Astrocyte of the hippocampus (primary cell): ENCODE data around the gene PIK3R1.

ENCODE experiments used
- DNase-seq: peaks from one replicate; pipeline ENCODE4 v3.0.0; 2011; ENCODE audit warnings: low read depth, low spot score

Gene PIK3R1

DNA sequence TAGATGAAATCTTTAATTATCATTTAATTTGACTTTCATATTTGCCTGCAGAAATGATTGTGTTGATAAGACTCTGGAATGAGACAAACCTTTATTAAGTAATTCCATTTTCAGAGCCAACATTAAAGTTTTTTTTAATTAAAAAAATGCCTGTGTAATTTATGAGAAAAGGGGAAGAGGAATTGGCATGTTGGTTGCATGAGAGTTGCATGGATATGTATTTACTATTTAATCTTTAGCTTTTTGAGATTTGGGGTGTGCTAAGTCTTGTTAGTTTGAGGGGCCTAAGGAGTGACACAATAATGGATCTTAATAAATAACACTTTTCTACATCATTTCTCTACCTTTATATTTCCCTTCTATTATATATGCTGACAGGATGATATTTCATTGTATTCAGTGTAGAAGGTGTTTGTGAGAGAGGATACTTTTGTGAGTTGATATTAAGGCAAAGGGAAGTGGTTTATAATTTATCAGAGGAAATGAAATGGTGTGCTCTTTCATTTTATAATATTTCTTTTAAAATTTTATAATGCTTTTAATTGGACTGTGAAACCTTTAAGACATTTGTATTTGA is 54.9 kb downstream of the PIK3R1 start:
- DNase-seq = no peak

- DNase-seq = no peak
These were observed 55.6 kb downstream of the PIK3R1 start for GRCh38 chr5:68271124-68271523.

- no peak for DNase-seq
These were observed 56.7 kb downstream of the PIK3R1 start for GRCh38 chr5:68272289-68272688.

GRCh38 chr5:68273717-68274409 is 58.3 kb downstream of the PIK3R1 start:
- DNase-seq = no peak

- DNase-seq = no peak
These were observed 59.5 kb downstream of the PIK3R1 start for GRCh38 chr5:68274847-68275651.

GRCh38 chr5:68276740-68277139 is 61.2 kb downstream of the PIK3R1 start:
- no peak for DNase-seq

GRCh38 chr5:68277431-68277830 is 61.9 kb downstream of the PIK3R1 start:
- peak; percentile 61 for DNase-seq

DNA sequence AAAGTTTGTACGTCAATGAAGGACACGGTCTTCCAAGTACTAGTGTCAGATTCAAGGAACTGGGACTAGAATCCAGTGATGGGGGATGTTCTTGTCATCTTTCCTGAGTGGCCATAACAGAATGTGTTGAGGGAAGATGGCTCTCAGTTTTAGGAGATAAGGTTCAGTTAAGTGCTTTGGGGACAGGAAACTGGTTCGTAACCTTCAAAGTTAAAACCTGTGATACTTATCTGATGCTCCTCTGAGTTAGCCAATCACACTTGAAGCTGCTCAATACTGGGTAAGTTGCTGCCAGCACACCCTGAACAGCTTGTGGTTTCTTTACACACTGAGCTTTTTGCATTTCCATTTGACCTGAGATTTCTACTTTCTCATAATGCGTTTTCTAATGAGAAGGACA is 64.4 kb downstream of the PIK3R1 start:
- no peak for DNase-seq

DNA sequence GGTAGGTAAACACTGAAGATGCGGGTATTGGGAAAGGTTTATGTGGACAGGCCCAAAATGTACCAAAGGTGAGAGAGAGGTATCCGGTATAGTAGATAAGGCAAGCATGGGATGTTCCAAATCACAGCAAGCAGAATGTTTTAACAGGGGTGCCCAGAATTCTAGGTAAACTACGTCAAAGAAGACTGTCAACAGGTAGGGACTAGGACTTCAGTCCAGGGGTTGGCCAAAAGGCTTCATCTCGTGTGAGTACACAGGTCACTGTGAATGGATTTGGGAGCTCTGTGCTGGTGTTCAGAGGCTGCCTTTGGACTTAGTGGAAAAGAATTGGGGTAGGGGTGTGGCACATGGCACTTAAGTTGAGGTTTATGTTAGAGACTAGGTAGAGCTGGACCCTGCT is 66.4 kb downstream of the PIK3R1 start:
- no peak for DNase-seq

DNA sequence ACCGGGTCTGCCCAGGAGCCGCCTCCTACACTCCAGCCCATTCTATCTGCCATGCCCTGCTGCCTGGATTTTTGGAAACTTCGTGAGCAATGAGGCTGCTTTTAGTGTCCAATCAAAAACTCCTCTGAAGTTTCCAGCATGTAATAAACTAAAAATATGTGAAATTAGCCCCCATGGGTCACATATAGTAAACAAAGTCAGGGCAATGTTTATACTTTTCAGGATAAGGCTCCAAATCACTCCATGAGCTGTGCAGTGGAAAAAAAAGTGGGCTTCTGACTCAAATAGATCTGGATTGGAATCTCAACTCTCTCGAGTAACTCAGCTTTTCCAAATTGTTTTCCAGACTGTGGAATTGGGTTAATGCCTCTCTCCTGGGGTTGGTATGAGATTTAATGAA is 68.2 kb downstream of the PIK3R1 start:
- no peak for DNase-seq

DNA sequence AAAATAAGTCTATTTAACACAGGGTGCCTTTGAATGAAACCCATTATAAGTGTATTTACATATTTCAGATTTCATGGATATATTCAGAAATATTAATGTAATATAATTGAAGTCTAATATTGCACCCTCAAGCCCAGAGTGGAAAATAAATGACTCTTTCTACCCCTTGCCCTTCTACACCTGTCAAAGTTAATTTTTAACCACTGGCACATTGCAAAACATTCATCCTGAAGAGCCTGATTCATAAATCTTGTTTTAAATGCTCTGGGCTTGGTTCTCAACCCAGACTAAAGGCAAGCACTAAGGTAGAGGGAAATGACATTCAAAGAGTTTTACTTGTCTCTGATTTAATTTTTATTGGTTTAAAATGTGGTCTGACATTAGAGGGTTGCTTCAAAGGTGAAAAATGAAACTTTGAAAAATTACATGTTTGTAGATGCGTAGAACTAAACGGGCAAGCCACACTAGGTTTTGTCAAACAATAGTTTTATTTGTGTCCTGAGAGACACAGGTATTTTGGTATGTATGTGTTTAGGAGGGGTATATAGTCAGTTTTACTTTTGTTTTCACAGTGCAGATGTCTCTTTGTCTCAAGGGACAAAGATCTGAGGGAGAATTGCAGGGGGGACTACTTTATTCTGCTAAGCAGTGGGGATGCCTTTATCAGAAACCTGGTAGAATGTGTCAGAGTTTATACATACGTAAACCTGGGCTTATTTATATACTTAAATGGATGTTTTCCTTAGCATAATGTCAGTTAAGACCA is 69.7 kb downstream of the PIK3R1 start:
- no peak for DNase-seq

- DNase-seq = peak; percentile 72
These were observed 70.5 kb downstream of the PIK3R1 start for GRCh38 chr5:68285851-68286611.

DNA sequence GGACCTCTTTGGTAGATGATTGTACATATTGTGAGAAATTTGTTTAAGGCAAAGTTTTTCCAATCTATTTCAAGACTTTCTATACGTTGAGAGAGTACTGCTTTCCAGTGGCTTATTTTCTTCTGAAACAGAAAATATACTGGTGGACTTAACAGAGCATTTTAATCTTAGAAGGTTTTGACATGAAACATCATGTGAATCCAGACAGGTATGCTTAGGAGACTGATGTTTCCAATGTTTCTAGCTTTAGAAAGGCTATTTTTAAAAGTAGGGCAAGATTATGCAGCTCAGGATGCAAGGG is 71.0 kb downstream of the PIK3R1 start:
- DNase-seq = no peak

DNA sequence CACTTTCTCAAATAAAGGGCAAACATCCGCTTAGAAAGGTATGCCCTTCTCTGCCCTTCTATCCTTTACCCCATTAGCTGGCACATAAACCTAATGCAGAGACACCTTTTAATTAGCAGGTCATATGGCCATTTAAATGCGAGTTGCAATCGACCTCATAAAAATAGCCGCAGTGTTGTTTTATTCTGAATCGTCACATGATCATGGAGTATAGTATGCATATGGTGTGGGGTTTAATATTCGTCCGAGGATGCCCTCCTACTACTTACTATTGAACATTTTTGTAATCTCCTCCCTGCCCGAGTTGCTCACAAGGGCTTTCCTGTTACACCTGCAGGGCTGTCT is 72.0 kb downstream of the PIK3R1 start:
- DNase-seq = no peak

- DNase-seq = peak; percentile 76
These were observed 72.6 kb downstream of the PIK3R1 start for GRCh38 chr5:68287976-68288706.

- no peak for DNase-seq
These were observed 73.2 kb downstream of the PIK3R1 start for GRCh38 chr5:68288707-68289134.

DNA sequence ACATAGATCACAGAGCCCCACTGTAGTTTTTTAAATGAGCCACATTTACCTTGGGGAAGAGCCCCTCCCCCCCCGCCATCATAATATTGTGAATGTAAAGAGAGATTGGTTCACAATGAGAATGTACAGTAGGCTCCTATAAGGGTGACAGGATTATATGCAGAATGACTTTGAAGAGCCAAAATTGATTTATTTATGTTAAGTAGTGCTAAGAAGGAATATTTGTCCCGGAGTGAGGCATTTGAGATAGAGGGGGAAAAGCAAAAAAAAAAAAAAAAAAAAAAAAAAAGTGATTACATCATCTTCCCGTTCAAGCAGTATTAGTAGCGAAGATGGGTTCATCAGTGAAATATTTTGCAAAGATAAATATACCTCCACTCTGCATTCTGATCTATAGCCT is 73.9 kb downstream of the PIK3R1 start:
- no peak for DNase-seq

DNA sequence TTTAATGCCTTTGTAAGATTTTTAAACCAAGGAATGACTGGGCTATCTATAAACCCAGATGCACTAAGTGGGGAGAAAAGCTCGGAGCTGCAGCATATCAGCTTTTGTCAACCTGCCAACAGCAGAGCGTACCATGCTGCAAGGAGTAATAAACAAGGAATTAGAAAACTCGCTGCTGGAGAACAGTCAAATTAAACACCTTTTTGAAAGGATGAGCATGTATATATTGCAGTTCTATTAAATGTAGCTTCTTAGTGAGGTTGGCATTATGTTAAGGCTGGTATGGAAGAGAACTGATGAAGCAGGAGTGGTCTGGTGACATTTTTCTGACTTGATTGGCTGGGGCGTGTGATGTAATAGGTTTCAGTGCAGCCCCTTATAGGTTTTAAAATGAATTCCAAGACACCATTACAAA is 74.7 kb downstream of the PIK3R1 start:
- peak; percentile 74 for DNase-seq

DNA sequence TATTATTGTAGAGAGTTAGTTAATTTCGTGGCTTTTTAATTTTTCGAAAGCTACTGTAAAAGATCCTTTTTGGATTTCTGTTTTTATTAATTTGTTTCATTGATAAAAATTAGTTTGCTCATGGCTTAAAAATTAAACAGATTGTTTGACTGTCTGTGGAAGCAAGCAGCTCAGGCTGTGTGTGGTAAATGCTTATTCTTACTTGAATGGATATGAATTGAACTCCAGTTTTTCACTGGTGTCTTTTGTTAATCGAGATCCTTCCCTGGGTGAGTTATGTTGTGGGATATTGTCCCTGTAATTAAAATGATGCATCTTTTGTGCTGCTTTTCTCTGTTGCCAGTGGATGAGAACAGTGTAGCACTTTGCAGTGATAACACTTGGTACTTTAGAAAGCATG is 75.3 kb downstream of the PIK3R1 start:
- no peak for DNase-seq

GRCh38 chr5:68292316-68292715 is 76.8 kb downstream of the PIK3R1 start:
- DNase-seq = peak; percentile 67

- no peak for DNase-seq
These were observed 80.2 kb downstream of the PIK3R1 start for GRCh38 chr5:68295772-68296171.
